WTC11 (cell line): Measurements from ENCODE around the gene AURKB. TPM values are rescaled to one million over a fixed set of nuclear protein-coding genes. Genes with fewer than 3 reads are reported as not detected.

Source experiments
- CREB1 ChIP-seq: sonication (generic); formaldehyde crosslinking; IDR thresholded peaks from 2 replicates; pipeline ENCODE4 v1.8.0; 2023; ENCODE audit warnings: mild to moderate bottlenecking, missing genetic modification reagents
- CREM ChIP-seq: sonication (generic); formaldehyde crosslinking; IDR thresholded peaks from 2 replicates; pipeline ENCODE4 v1.8.1; 2022; ENCODE audit warnings: mild to moderate bottlenecking, missing genetic modification reagents, moderate library complexity
- FOXJ3 ChIP-seq: sonication (generic); formaldehyde crosslinking; IDR thresholded peaks from 2 replicates; pipeline ENCODE4 v1.9.0; 2021; ENCODE audit warnings: missing genetic modification reagents, mild to moderate bottlenecking, borderline replicate concordance
- IRF2 ChIP-seq: sonication (generic); formaldehyde crosslinking; IDR thresholded peaks from 2 replicates; pipeline ENCODE4 v1.8.0; 2022; ENCODE audit warnings: low read depth, missing genetic modification reagents, borderline replicate concordance
- KAT7 ChIP-seq: sonication (generic); formaldehyde crosslinking; IDR thresholded peaks from 2 replicates; pipeline ENCODE4 v1.8.1; 2023; ENCODE audit warnings: missing genetic modification reagents, mild to moderate bottlenecking, borderline replicate concordance
- NFYB ChIP-seq: sonication (generic); formaldehyde crosslinking; conservative IDR thresholded peaks from 2 replicates; pipeline ENCODE4 v1.8.0; 2022; ENCODE audit warnings: low read depth, missing genetic modification reagents
- OVOL2 ChIP-seq: fragments of 250-450 bp; sonication (Bioruptor Pico); IDR thresholded peaks from 2 replicates; pipeline ENCODE4 v1.9.0; 2021; ENCODE audit warnings: mild to moderate bottlenecking, borderline replicate concordance
- PRRX2 ChIP-seq: fragments of 250-450 bp; sonication (Bioruptor Pico); IDR thresholded peaks from 2 replicates; pipeline ENCODE4 v1.8.0; 2021; ENCODE audit warnings: mild to moderate bottlenecking
- SMAD3 ChIP-seq: sonication (generic); formaldehyde crosslinking; IDR thresholded peaks from 2 replicates; pipeline ENCODE4 v1.8.0; 2022; ENCODE audit warnings: missing genetic modification reagents, mild to moderate bottlenecking, borderline replicate concordance
- SMAD4 ChIP-seq: sonication (generic); formaldehyde crosslinking; IDR thresholded peaks from 2 replicates; pipeline ENCODE4 v1.8.0; 2022; ENCODE audit warnings: mild to moderate bottlenecking, missing genetic modification reagents
- SOX15 ChIP-seq: fragments of 250-450 bp; sonication (Bioruptor Pico); IDR thresholded peaks from 2 replicates; pipeline ENCODE4 v1.9.0; 2021; ENCODE audit warnings: mild to moderate bottlenecking
- TEAD1 ChIP-seq: sonication (generic); formaldehyde crosslinking; IDR thresholded peaks from 2 replicates; pipeline ENCODE4 v1.8.0; 2022; ENCODE audit warnings: mild to moderate bottlenecking, missing genetic modification reagents
- ZNF416 ChIP-seq: fragments of 250-450 bp; sonication (Bioruptor Pico); IDR thresholded peaks from 2 replicates; pipeline ENCODE4 v1.9.0; 2021; ENCODE audit warnings: mild to moderate bottlenecking, inconsistent platforms
- ZNF671 ChIP-seq: fragments of 250-450 bp; sonication (Bioruptor Pico); IDR thresholded peaks from 2 replicates; pipeline ENCODE4 v1.8.0; 2021; ENCODE audit warnings: mild to moderate bottlenecking
- total RNA-seq: library from RNA; stranded (reverse); gene quantifications from 3 replicates; pipeline ENCODE4 v1.2.3, GENCODE V29; 2021
- TF ChIP-seq, protein P1 (sequence below): fragments of 250-450 bp; sonication (Bioruptor Pico); conservative IDR thresholded peaks from 2 replicates; pipeline ENCODE4 v1.9.0; 2021; ENCODE audit warnings: mild to moderate bottlenecking
- TF ChIP-seq, protein P2 (sequence below): sonication (generic); formaldehyde crosslinking; IDR thresholded peaks from 2 replicates; pipeline ENCODE4 v1.8.1; 2023; ENCODE audit warnings: mild to moderate bottlenecking, missing genetic modification reagents, borderline replicate concordance
- TF ChIP-seq, protein P3 (sequence below): sonication (generic); formaldehyde crosslinking; IDR thresholded peaks from 2 replicates; pipeline ENCODE4 v1.8.0; 2022; ENCODE audit warnings: mild to moderate bottlenecking, missing genetic modification reagents
- TF ChIP-seq, protein P4 (sequence below): fragments of 250-450 bp; sonication (Bioruptor Pico); IDR thresholded peaks from 2 replicates; pipeline ENCODE4 v1.9.0; 2021; ENCODE audit warnings: mild to moderate bottlenecking, borderline replicate concordance
- TF ChIP-seq, protein P5 (sequence below): sonication (generic); formaldehyde crosslinking; IDR thresholded peaks from 2 replicates; pipeline ENCODE4 v1.8.1; 2023; ENCODE audit warnings: mild to moderate bottlenecking, missing genetic modification reagents
- TF ChIP-seq, protein P6 (sequence below): sonication (generic); formaldehyde crosslinking; IDR thresholded peaks from 2 replicates; pipeline ENCODE4 v1.8.0; 2023; ENCODE audit warnings: missing genetic modification reagents
- TF ChIP-seq, protein P7 (sequence below): sonication (generic); formaldehyde crosslinking; IDR thresholded peaks from 2 replicates; pipeline ENCODE4 v1.8.1; 2023; ENCODE audit warnings: mild to moderate bottlenecking, missing genetic modification reagents, moderate library complexity

The AURKB gene
- total RNA-seq, 1 experiment from 2014 or later, result 215 TPM

DNA sequence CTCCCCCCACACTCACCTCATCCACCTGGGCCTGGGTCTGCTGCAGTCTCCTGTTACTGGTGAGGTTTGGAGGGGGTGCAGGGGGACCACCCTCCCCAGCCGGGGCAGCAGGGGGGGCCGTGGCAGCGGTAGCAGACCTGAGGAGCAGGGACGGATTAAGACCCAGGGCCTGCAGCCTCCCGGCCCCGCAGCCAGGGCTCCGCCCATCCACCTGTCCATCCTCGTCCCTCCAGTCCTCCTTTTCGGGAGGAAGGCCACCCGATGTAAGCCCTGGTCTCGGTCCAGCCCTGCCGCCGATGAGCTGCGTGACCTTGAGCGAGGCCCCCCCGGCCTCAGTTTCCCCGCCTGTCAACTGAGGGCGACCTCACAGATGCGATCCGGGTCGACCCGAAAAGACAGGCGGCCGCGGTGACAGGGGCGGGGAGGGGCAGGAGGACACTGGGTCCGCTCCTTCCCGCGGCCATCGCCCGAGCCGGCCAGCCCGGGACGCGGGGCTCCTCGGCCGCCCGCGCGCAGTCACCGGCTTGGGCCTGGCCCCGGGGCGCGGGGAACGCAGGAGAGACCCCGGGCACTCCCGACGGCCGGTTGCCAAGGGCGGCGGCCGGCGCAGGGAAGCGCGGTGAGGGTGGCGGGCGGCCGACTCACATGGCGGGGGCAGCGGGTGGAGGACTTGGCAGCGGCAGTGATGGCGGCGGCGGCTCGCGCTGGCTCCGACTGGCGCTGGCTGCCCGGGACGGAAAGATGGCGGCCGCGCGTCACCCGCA is 48.0 kb downstream of the AURKB start, which contains the start of gene VAMP2 (continued):
- TF ChIP-seq, protein P1, sequence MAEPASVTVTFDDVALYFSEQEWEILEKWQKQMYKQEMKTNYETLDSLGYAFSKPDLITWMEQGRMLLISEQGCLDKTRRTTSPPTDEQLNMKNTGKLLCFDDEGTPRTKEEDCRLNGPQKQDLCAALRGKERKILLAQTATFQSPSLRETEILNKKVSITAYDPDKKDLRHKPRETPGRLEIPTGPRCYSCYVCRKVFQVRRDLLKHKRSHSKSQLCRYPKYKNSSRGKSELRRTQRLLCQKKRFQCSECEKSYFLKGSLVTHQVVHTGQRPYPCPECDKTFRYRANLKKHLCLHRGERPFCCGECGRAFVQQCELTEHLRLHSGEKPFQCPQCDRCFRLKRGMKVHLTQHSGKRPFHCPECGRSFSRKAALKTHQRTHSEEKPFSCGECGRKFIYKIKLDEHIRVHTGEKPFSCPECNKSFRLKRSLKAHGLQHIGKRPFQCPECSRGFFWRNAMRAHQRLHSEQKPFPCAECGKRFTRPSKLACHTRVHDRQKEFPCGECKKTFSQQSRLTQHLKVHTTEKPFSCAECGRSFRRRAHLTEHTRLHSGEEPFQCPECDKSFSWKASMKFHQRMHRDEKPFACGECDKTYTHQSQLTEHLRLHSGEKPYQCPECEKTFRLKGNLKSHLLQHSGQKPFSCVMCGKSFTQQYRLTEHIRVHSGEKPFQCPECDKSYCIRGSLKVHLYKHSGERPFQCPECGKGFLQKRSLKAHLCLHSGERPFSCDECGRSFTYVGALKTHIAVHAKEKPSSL (CRISPR knock-in tag), result no peak
- TF ChIP-seq CREB1 (CRISPR knock-in tag), result no peak
- no peak for TF ChIP-seq SMAD3 (CRISPR knock-in tag)
- TF ChIP-seq, protein P2, sequence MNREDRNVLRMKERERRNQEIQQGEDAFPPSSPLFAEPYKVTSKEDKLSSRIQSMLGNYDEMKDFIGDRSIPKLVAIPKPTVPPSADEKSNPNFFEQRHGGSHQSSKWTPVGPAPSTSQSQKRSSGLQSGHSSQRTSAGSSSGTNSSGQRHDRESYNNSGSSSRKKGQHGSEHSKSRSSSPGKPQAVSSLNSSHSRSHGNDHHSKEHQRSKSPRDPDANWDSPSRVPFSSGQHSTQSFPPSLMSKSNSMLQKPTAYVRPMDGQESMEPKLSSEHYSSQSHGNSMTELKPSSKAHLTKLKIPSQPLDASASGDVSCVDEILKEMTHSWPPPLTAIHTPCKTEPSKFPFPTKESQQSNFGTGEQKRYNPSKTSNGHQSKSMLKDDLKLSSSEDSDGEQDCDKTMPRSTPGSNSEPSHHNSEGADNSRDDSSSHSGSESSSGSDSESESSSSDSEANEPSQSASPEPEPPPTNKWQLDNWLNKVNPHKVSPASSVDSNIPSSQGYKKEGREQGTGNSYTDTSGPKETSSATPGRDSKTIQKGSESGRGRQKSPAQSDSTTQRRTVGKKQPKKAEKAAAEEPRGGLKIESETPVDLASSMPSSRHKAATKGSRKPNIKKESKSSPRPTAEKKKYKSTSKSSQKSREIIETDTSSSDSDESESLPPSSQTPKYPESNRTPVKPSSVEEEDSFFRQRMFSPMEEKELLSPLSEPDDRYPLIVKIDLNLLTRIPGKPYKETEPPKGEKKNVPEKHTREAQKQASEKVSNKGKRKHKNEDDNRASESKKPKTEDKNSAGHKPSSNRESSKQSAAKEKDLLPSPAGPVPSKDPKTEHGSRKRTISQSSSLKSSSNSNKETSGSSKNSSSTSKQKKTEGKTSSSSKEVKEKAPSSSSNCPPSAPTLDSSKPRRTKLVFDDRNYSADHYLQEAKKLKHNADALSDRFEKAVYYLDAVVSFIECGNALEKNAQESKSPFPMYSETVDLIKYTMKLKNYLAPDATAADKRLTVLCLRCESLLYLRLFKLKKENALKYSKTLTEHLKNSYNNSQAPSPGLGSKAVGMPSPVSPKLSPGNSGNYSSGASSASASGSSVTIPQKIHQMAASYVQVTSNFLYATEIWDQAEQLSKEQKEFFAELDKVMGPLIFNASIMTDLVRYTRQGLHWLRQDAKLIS (CRISPR knock-in tag), result no peak
- no peak for TF ChIP-seq NFYB (CRISPR knock-in tag)
- TF ChIP-seq, protein P3, sequence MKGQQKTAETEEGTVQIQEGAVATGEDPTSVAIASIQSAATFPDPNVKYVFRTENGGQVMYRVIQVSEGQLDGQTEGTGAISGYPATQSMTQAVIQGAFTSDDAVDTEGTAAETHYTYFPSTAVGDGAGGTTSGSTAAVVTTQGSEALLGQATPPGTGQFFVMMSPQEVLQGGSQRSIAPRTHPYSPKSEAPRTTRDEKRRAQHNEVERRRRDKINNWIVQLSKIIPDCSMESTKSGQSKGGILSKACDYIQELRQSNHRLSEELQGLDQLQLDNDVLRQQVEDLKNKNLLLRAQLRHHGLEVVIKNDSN (CRISPR knock-in tag), result no peak
- TF ChIP-seq TEAD1 (CRISPR knock-in tag), result peak; percentile 53; the same call in 1 of the 2 replicates
- TF ChIP-seq, protein P4, sequence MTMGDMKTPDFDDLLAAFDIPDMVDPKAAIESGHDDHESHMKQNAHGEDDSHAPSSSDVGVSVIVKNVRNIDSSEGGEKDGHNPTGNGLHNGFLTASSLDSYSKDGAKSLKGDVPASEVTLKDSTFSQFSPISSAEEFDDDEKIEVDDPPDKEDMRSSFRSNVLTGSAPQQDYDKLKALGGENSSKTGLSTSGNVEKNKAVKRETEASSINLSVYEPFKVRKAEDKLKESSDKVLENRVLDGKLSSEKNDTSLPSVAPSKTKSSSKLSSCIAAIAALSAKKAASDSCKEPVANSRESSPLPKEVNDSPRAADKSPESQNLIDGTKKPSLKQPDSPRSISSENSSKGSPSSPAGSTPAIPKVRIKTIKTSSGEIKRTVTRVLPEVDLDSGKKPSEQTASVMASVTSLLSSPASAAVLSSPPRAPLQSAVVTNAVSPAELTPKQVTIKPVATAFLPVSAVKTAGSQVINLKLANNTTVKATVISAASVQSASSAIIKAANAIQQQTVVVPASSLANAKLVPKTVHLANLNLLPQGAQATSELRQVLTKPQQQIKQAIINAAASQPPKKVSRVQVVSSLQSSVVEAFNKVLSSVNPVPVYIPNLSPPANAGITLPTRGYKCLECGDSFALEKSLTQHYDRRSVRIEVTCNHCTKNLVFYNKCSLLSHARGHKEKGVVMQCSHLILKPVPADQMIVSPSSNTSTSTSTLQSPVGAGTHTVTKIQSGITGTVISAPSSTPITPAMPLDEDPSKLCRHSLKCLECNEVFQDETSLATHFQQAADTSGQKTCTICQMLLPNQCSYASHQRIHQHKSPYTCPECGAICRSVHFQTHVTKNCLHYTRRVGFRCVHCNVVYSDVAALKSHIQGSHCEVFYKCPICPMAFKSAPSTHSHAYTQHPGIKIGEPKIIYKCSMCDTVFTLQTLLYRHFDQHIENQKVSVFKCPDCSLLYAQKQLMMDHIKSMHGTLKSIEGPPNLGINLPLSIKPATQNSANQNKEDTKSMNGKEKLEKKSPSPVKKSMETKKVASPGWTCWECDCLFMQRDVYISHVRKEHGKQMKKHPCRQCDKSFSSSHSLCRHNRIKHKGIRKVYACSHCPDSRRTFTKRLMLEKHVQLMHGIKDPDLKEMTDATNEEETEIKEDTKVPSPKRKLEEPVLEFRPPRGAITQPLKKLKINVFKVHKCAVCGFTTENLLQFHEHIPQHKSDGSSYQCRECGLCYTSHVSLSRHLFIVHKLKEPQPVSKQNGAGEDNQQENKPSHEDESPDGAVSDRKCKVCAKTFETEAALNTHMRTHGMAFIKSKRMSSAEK (CRISPR knock-in tag), result no peak
- TF ChIP-seq, protein P5, sequence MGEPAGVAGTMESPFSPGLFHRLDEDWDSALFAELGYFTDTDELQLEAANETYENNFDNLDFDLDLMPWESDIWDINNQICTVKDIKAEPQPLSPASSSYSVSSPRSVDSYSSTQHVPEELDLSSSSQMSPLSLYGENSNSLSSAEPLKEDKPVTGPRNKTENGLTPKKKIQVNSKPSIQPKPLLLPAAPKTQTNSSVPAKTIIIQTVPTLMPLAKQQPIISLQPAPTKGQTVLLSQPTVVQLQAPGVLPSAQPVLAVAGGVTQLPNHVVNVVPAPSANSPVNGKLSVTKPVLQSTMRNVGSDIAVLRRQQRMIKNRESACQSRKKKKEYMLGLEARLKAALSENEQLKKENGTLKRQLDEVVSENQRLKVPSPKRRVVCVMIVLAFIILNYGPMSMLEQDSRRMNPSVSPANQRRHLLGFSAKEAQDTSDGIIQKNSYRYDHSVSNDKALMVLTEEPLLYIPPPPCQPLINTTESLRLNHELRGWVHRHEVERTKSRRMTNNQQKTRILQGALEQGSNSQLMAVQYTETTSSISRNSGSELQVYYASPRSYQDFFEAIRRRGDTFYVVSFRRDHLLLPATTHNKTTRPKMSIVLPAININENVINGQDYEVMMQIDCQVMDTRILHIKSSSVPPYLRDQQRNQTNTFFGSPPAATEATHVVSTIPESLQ (CRISPR knock-in tag), result no peak
- TF ChIP-seq SOX15 (CRISPR knock-in tag), result no peak
- no peak for TF ChIP-seq ZNF416 (CRISPR knock-in tag)
- no peak for TF ChIP-seq OVOL2 (CRISPR knock-in tag)
- TF ChIP-seq ZNF671, result no peak
- TF ChIP-seq, protein P6, sequence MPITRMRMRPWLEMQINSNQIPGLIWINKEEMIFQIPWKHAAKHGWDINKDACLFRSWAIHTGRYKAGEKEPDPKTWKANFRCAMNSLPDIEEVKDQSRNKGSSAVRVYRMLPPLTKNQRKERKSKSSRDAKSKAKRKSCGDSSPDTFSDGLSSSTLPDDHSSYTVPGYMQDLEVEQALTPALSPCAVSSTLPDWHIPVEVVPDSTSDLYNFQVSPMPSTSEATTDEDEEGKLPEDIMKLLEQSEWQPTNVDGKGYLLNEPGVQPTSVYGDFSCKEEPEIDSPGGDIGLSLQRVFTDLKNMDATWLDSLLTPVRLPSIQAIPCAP, result no peak; the same call in 1 of the 2 replicates
- TF ChIP-seq KAT7 (CRISPR knock-in tag), result peak; percentile 81; the same call in 1 of the 2 replicates
- no peak for TF ChIP-seq IRF2 (CRISPR knock-in tag)
- TF ChIP-seq SMAD4, result no peak
- no peak for TF ChIP-seq CREM (CRISPR knock-in tag)
- TF ChIP-seq PRRX2 (CRISPR knock-in tag), result no peak
- TF ChIP-seq, protein P7, sequence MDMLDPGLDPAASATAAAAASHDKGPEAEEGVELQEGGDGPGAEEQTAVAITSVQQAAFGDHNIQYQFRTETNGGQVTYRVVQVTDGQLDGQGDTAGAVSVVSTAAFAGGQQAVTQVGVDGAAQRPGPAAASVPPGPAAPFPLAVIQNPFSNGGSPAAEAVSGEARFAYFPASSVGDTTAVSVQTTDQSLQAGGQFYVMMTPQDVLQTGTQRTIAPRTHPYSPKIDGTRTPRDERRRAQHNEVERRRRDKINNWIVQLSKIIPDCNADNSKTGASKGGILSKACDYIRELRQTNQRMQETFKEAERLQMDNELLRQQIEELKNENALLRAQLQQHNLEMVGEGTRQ, result no peak
- TF ChIP-seq FOXJ3 (CRISPR knock-in tag), result no peak
